Measurements from ENCODE around the gene ZNF567.
"Not testable (repeated sequence)": the region's sequence is repeated elsewhere in the genome, so short reads cannot be mapped to it uniquely, and the experiment has no call there.

DNA sequence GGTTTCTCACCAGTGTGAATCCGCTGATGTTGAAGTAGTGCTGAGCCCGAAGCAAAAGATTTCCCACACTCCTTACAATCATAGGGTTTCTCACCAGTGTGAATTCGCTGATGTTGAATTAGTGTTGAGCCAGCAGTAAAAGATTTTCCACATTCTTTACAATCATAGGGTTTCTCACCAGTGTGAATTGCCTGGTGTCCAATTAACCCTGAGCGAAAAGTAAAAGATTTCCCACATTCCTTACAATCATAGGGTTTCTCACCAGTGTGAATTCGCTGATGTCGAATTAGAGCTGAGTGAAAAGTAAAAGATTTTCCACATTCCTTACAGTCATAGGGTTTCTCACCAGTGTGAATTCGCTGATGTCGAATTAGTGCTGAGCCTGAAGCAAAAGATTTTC lies 62.2 kb downstream of the ZNF567 start:
- TF ChIP-seq, protein P1, sequence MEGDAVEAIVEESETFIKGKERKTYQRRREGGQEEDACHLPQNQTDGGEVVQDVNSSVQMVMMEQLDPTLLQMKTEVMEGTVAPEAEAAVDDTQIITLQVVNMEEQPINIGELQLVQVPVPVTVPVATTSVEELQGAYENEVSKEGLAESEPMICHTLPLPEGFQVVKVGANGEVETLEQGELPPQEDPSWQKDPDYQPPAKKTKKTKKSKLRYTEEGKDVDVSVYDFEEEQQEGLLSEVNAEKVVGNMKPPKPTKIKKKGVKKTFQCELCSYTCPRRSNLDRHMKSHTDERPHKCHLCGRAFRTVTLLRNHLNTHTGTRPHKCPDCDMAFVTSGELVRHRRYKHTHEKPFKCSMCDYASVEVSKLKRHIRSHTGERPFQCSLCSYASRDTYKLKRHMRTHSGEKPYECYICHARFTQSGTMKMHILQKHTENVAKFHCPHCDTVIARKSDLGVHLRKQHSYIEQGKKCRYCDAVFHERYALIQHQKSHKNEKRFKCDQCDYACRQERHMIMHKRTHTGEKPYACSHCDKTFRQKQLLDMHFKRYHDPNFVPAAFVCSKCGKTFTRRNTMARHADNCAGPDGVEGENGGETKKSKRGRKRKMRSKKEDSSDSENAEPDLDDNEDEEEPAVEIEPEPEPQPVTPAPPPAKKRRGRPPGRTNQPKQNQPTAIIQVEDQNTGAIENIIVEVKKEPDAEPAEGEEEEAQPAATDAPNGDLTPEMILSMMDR (IDR thresholded peaks at IDR 0.05): not testable (repeated sequence)
- TF ChIP-seq POLR2A (IDR thresholded peaks at IDR 0.05): not testable (repeated sequence)

Measured in heart left ventricle (tissue), 13 donors.